GM19467 (cell line): ENCODE data around the gene TMEM175.

ENCODE experiments used
- ATAC-seq: cut with Tn5 transposase; IDR thresholded peaks from one replicate; pipeline ENCODE4 v1.9.1; 2021; ENCODE audit warnings: mild to moderate bottlenecking, moderate library complexity; ENCODE audit not compliant: unreplicated experiment

The TMEM175 gene

GRCh38 chr4:957231-957580, 24.9 kb downstream of the TMEM175 start:
- no peak for ATAC-seq

- no peak for ATAC-seq
Measured at GRCh38 chr4:957581-958313, 25.5 kb downstream of the TMEM175 start.

GRCh38 chr4:958314-958665, 26.0 kb downstream of the TMEM175 start:
- no peak for ATAC-seq

GRCh38 chr4:958696-959337, 26.6 kb downstream of the TMEM175 start:
- ATAC-seq: no peak

- no peak for ATAC-seq
Measured at GRCh38 chr4:959338-960139, 27.3 kb downstream of the TMEM175 start.

- no peak for ATAC-seq
Measured at GRCh38 chr4:960140-960635, 27.9 kb downstream of the TMEM175 start.

- ATAC-seq: no peak
Measured at GRCh38 chr4:960636-961350, 28.5 kb downstream of the TMEM175 start.

- no peak for ATAC-seq
Measured at GRCh38 chr4:961351-962230, 29.3 kb downstream of the TMEM175 start.

- ATAC-seq: no peak
Measured at GRCh38 chr4:962231-963208, 30.3 kb downstream of the TMEM175 start.

- ATAC-seq: no peak
Measured at GRCh38 chr4:963276-964225, 31.3 kb downstream of the TMEM175 start.

GRCh38 chr4:964346-965025, 32.2 kb downstream of the TMEM175 start:
- no peak for ATAC-seq

- ATAC-seq: no peak
Measured at GRCh38 chr4:965048-965765, 32.9 kb downstream of the TMEM175 start.

- no peak for ATAC-seq
Measured at GRCh38 chr4:965766-966134, 33.5 kb downstream of the TMEM175 start.

- no peak for ATAC-seq
Measured at GRCh38 chr4:966266-967112, 34.2 kb downstream of the TMEM175 start.

GRCh38 chr4:967113-968104, 35.1 kb downstream of the TMEM175 start:
- no peak for ATAC-seq
